AG04450 (cell line): ENCODE data around the gene NR2F1. TPM values are rescaled to one million over a fixed set of nuclear protein-coding genes. Genes with fewer than 3 reads are reported as not detected.

Experiments
- CTCF ChIA-PET: fragments of 300-600, 350-600 bp; formaldehyde crosslinking; extraction: SDS; loops from one replicate; lab custom pipeline; 2022; ENCODE audit warnings: antibody characterized with exemption, inconsistent platforms; lab: Charles Lee
- POLR2A ChIA-PET: fragments of 350-600 bp; formaldehyde crosslinking; extraction: SDS; loops from one replicate; lab custom pipeline; 2021; ENCODE audit warnings: antibody characterized with exemption, inconsistent platforms; lab: Yijun Ruan, JAX
- DNase-seq: peaks from one replicate; pipeline ENCODE4 v3.0.0-alpha.2; 2011; ENCODE audit warnings: low read depth, low spot score
- H3K27ac ChIP-seq: one replicate; pipeline ENCODE4 v1.5.1; 2012; ENCODE audit warnings: low read depth, low read length, control low read depth
- H3K27me3 ChIP-seq: one replicate; pipeline ENCODE4 v1.6.0; 2012; ENCODE audit warnings: low read length; ENCODE audit not compliant: control insufficient read depth, insufficient read depth
- H3K4me3 ChIP-seq: 2 replicates; pipeline ENCODE4 v1.5.1; 2011; ENCODE audit warnings: mild to moderate bottlenecking, low read depth, low read length, control low read depth
- H3K9me3 ChIP-seq: 2 replicates; pipeline ENCODE4 v1.5.1; 2012; ENCODE audit warnings: low read length; ENCODE audit not compliant: control insufficient read depth, insufficient read depth
- polyA plus RNA-seq: library from polyadenylated mRNA; depleted of rRNA; stranded (reverse); fragments of >200 nt; gene quantifications from 2 replicates; pipeline ENCODE4 v1.2.3, GENCODE V29; 2011
- TF ChIP-seq, protein P1 (sequence below): IDR thresholded peaks from 2 replicates; pipeline ENCODE4 v1.5.1; 2011; ENCODE audit warnings: low read depth, low read length, control low read depth, inconsistent platforms

Gene NR2F1
- polyA plus RNA-seq, 1 experiment = 47.9 TPM

DNA sequence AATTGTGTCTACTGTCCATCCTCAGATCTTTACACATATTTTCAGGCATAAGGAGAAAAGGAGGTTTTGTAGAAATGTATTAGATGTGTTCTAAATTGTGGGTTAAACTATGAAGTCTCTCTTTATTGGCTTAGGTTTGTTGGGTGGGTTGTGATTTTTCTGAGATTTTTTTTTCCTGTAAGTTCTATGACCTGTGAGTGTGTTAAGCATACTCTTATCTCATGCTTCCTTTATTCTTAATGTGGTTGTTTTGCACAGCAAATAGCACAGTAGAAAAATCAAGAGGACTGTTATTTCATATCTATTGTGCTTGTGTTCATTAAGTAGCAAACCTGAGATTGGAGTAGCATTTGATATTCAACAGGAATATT lies 23.3 kb downstream of the NR2F1 start:
- CTCF ChIA-PET = interaction anchor here (1.1 to 3.3 kb wide), 6 partner anchors 13 to 200 kb away, joined by 3 to 38 read pairs (median 13); no protein-coding TSS in a partner anchor
- peaks cover 12% of the 10 kb centered on the region for H3K27me3 ChIP-seq
- POLR2A ChIA-PET = interaction anchor here (1.0 to 1.1 kb wide), 2 partner anchors 14 to 18 kb away, joined by 3 to 6 read pairs; no protein-coding TSS in a partner anchor
- no peak overlapping the region for H3K27ac ChIP-seq
- no peak for DNase-seq
- TF ChIP-seq, protein P1, sequence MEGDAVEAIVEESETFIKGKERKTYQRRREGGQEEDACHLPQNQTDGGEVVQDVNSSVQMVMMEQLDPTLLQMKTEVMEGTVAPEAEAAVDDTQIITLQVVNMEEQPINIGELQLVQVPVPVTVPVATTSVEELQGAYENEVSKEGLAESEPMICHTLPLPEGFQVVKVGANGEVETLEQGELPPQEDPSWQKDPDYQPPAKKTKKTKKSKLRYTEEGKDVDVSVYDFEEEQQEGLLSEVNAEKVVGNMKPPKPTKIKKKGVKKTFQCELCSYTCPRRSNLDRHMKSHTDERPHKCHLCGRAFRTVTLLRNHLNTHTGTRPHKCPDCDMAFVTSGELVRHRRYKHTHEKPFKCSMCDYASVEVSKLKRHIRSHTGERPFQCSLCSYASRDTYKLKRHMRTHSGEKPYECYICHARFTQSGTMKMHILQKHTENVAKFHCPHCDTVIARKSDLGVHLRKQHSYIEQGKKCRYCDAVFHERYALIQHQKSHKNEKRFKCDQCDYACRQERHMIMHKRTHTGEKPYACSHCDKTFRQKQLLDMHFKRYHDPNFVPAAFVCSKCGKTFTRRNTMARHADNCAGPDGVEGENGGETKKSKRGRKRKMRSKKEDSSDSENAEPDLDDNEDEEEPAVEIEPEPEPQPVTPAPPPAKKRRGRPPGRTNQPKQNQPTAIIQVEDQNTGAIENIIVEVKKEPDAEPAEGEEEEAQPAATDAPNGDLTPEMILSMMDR = no peak
- peaks cover 3% of the 10 kb centered on the region; the same call in 1 of the 2 replicates for H3K9me3 ChIP-seq
- no peak overlapping the region for H3K4me3 ChIP-seq

DNA sequence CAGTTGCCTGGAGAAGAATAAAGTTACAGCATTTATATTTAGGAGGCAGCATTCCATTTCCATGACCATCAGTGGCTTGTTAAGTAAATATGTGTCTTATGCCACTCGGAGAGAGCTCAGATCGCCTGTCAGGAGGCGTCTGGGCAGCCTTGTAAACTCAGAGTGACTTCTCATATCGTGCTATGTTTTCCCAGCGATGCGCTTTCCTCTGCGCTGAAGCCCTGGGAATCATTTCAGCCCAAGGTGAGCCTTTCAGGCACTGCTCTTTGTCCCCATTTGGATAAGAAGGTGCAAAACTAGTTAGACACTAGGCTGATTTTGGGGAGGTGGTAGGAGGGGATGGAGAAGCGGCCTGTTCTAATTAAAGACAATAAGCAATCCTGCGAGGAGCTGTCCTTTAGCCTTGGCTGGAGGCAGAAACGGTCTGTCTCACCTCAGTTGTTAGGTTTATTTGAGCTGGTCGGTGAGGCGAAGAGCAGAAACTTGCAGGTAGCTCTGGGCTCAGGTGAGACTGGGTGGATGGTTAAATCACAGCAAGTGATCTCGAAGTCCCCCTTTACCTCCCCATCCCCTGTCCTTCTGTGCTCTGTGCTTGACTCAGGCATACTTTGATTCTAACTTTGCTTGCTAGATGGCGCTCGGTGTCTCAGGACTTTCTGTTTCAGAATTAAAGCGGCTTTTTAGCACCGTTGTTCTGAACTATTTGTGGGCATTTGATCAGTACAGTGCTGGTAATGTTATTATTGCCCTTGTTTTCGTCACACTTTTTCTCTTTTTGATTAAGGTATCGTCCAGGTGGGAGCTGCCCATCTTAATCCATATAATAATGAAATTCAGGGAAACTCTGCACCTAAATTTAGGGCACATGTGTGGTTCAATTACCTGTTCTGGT lies 24.6 kb downstream of the NR2F1 start:
- Histone ChIP-seq H3K4me3 (peak overlapping the region; percentile 48), H3K27me3 (peaks cover 21% of the 10 kb centered on the region), H3K9me3 (no peaks in the 10 kb centered on the region; the same call in 1 of the 2 replicates), H3K27ac (peak overlapping the region; percentile 75)
- TF ChIP-seq, protein P1 = peak; percentile 68
- DNase-seq = no peak
- ChIA-PET CTCF (interaction anchor here (0.6 to 3.3 kb wide), 23 partner anchors 8 to 487 kb away, joined by 3 to 38 read pairs (median 4); no protein-coding TSS in a partner anchor), POLR2A (interaction anchor here (0.7 to 1.2 kb wide), 5 partner anchors 16 to 1361 kb away, joined by 3 to 6 read pairs (median 3); no protein-coding TSS in a partner anchor)

DNA sequence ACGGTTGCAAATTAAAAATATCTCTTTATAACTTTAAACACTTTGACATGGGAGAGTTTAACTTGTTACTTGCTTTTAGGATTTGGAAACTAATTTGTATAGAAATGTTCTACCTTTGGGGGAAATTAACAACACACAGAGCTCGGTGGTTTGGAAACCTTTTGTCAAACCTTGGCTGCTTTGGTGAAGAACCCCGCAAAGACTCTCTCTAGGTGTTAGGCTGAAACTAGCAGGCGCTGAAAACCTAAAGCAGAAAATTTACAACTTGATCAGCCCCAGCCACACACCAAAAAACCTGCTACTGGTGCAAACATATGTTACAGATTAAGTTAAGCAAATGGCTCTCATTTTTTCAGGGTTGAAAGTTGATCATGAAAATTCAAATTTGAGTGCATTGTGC lies 25.8 kb downstream of the NR2F1 start:
- ChIA-PET CTCF (interaction anchor here (2.2 to 3.3 kb wide), 3 partner anchors 11 to 192 kb away, joined by 6 to 38 read pairs (median 34); no protein-coding TSS in a partner anchor), POLR2A (no interaction called here)
- Histone ChIP-seq H3K9me3 (no peaks in the 10 kb centered on the region; the same call in 1 of the 2 replicates), H3K27me3 (peaks cover 21% of the 10 kb centered on the region), H3K27ac (no peak overlapping the region), H3K4me3 (no peak overlapping the region)
- TF ChIP-seq, protein P1 = no peak
- DNase-seq = no peak

DNA sequence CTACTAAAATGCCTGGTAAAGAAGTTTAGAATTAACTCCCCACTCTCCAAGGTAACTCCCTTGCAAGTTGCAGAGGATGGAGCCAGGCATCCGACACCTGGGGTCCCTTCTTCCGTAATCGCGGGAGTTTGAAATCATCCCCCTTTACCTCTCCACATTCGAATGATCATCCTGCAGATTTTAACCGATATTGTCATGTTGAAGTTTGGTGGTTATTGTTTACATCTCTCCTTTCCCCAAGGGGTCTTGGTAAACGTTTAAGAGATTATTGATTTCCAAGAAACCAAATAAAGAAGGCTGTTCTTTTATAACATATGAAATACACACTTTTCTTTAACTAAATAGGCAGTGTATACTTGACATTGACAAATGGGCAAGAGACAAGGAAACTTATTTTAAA lies 26.7 kb downstream of the NR2F1 start:
- ChIA-PET POLR2A (no interaction called here), CTCF (interaction anchor here (3.3 kb wide), 1 partner anchor 191 kb away, joined by 34 read pairs; no protein-coding TSS in a partner anchor)
- Histone ChIP-seq H3K9me3 (no peaks in the 10 kb centered on the region; the same call in 1 of the 2 replicates), H3K27me3 (peaks cover 21% of the 10 kb centered on the region), H3K4me3 (no peak overlapping the region), H3K27ac (no peak overlapping the region)
- TF ChIP-seq, protein P1 = no peak
- no peak for DNase-seq
